Kidney epithelial cell (primary cell): ENCODE results near the gene KIF26B. TPM values are rescaled to one million over a fixed set of nuclear protein-coding genes. Genes with fewer than 3 reads are reported as not detected.

Source experiments
- DNase-seq: peaks from one replicate; pipeline ENCODE4 v3.0.0-alpha.2; 2010; ENCODE audit warnings: low read depth
- H3K27me3 ChIP-seq: 2 replicates; pipeline ENCODE4 v1.6.0; 2011; ENCODE audit warnings: low read length; ENCODE audit not compliant: control insufficient read depth, insufficient read depth
- H3K36me3 ChIP-seq: 2 replicates; pipeline ENCODE4 v1.5.1; 2011; ENCODE audit warnings: low read length; ENCODE audit not compliant: control insufficient read depth, insufficient read depth
- H3K4me3 ChIP-seq: 2 replicates; pipeline ENCODE4 v1.5.1; 2011; ENCODE audit warnings: low read depth, mild to moderate bottlenecking, control low read depth, low read length
- total RNA-seq: library from RNA; depleted of rRNA; stranded (reverse); fragments of >200 nt; gene quantifications from 2 replicates; pipeline ENCODE4 v1.2.3, GENCODE V29; 2015
- TF ChIP-seq, protein P1 (sequence below): IDR thresholded peaks from 2 replicates; pipeline ENCODE4 v1.5.1; 2011; ENCODE audit warnings: mild to moderate bottlenecking, moderate library complexity, low read length, control low read depth, inconsistent platforms; ENCODE audit not compliant: insufficient read depth, poor library complexity, severe bottlenecking

Gene KIF26B
- total RNA-seq, 1 donor from 2014 or later = 14.6 TPM

DNA sequence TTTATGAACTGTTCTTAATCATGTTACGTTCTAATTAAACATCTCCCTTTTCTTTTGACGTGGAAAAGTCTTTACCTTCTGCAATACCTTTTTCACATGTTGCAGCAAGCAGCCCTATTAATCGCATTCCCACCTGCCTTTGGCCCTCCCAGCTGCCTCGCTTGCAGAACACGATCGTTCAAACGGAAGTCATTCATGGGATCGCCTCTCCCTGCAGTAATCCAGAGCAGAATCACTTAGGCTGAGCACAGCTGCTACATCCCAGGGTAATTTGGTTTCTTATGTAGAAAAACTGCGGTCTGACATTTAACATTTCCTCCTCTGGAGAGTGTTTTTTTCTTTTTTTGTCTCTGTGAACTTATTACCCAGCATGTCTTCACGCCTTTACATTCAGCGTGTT, 206.3 kb downstream of the KIF26B start:
- no peak for DNase-seq
- H3K27me3 ChIP-seq = no peaks in the 10 kb centered on the region
- no peaks in the 10 kb centered on the region for H3K36me3 ChIP-seq
- H3K4me3 ChIP-seq = no peak overlapping the region
- TF ChIP-seq, protein P1, sequence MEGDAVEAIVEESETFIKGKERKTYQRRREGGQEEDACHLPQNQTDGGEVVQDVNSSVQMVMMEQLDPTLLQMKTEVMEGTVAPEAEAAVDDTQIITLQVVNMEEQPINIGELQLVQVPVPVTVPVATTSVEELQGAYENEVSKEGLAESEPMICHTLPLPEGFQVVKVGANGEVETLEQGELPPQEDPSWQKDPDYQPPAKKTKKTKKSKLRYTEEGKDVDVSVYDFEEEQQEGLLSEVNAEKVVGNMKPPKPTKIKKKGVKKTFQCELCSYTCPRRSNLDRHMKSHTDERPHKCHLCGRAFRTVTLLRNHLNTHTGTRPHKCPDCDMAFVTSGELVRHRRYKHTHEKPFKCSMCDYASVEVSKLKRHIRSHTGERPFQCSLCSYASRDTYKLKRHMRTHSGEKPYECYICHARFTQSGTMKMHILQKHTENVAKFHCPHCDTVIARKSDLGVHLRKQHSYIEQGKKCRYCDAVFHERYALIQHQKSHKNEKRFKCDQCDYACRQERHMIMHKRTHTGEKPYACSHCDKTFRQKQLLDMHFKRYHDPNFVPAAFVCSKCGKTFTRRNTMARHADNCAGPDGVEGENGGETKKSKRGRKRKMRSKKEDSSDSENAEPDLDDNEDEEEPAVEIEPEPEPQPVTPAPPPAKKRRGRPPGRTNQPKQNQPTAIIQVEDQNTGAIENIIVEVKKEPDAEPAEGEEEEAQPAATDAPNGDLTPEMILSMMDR = no peak

DNA sequence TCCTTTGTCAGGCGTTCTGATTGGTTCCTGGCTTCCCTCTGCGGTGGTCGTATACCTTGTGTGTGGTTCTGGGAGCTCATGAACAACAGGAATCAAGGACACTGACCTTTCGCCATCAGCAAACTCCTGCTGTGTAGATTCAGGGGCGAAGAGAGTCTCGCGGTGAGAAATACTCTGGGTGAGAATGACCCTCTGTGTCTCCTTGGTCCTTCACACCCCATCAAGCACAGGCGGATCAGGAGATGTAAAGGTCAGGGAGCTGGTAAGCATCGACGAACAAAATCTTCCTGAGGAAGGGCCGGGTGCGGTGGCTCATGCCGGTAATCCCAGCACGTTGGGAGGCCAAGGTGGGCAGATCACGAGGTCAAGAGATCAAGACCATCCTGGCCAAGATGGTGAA, 207.2 kb downstream of the KIF26B start:
- no peak overlapping the region for H3K4me3 ChIP-seq
- H3K36me3 ChIP-seq = no peaks in the 10 kb centered on the region
- TF ChIP-seq, protein P1 = no peak
- no peak for DNase-seq
- H3K27me3 ChIP-seq = no peaks in the 10 kb centered on the region

DNA sequence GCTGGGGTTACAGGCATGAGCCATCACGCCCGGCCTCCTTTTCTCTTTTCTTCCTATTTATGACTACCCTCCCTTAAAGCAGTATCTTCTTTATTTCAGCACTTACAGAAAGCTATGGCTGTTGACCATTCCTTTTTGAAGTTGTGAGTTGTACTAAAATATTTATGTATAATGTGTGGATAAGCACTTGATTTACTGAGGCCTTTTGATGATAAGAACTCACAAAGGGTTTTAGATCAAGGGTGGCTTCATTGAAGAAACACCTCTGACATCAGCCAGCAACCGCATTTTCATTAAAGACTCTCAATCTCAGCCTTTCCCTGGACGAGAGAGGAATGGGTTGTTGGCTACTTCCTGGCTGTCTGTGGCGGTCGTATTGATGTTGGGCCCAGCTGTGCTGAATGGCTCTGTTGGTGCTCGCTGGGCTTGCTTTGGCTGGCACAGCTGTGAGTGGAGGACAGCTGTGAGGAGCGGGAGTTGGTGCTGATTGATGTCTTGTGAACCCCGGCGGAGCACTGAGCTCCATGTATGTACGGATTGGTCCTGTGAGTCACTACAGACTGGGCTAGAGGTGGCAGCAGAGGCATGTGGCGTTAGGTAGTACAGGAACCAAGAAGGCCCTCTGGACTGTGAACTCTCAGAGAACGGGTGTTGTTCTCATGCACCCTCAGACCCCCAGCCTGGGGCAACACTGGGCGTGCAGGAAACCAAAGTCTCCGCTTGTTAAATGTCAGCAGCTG, 208.8 kb downstream of the KIF26B start:
- TF ChIP-seq, protein P1 = no peak
- H3K36me3 ChIP-seq = peaks cover 2% of the 10 kb centered on the region
- H3K27me3 ChIP-seq = no peaks in the 10 kb centered on the region
- H3K4me3 ChIP-seq = no peak overlapping the region
- no peak for DNase-seq

DNA sequence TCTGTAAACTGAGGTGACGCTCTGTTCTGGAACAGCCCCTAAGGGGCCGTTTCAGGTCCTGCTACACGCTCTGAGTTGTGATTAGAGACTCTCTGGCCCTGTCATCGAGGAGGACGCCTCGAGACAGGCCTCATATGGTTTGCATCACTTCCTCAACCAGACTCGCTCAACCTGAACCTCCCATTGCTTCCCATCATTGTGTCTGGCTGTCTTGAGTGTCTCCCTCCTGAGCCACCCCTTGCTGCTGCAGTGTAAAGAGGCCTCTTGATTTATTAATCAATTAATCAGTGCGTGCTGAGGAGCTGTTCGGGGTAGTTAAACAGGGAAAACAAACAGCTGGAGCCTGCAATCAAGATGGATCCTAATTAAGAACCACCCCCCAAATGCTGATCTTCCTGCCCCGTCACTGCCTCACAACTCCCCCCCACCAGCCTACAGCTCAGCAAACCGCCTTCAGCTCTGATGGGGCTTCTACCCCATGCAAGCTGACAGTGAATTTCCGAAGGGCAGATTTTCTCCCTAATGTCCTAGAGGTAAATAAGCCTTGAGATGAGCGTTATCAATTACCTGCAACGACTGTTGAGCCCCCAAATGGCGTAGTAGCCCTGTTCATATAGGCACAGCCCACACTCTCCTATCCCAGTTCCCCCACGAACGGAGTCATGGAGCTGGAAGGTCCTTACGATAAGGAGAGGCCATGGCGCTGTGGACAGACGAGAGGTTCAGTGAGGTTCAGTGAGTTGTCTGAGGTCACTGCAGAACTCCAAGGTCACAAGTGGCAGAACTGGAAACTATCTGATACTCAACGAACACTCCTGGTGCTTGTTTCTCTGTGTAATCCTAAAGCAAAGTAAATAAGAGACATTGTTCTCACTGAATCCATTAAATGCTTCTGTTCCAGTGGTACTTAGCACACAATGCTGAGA, 210.6 kb downstream of the KIF26B start:
- DNase-seq = no peak
- H3K36me3 ChIP-seq = peaks cover 2% of the 10 kb centered on the region
- H3K4me3 ChIP-seq = no peak overlapping the region
- TF ChIP-seq, protein P1 = no peak
- no peaks in the 10 kb centered on the region for H3K27me3 ChIP-seq

DNA sequence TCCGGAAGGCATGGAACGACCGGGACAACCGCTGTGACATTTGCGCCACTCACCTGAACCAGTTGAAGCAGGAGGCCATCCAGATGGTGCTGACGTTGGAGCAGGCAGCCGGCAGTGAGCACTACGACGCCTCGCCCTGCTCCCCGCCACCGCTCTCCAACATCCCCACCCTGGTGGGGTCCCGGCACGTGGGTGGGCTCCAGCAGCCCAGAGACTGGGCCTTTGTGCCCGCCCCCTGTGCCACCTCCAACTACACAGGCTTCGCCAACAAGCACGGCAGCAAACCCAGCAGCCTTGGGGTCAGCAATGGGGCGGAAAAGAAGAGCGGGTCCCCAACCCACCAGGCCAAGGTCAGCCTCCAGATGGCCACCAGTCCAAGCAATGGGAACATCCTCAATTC, 212.1 kb downstream of the KIF26B start:
- H3K4me3 ChIP-seq = no peak overlapping the region
- peaks cover 2% of the 10 kb centered on the region for H3K36me3 ChIP-seq
- no peak for DNase-seq
- TF ChIP-seq, protein P1 = no peak
- H3K27me3 ChIP-seq = no peaks in the 10 kb centered on the region
